Stimulated activated CD4-positive, alpha-beta T cell treated with anti-CD3 and anti-CD28 coated beads, Interleukin-4, amount 100 ng/mL, for 48 hours (primary cell): ENCODE measurements around the gene ATP8A1.
"Not testable (repeated sequence)": the region's sequence is repeated elsewhere in the genome, so short reads cannot be mapped to it uniquely, and the experiment has no call there.

Experiments used
- DNase-seq, 2 donors: peaks; one replicate each; pipeline ENCODE4 v3.0.0-alpha.2; 2020; ENCODE audit warnings: low read depth in 2 of 2

ATP8A1 gene

GRCh38 chr4:42470023-42470422 is 186.9 kb downstream of the ATP8A1 start:
- DNase-seq = no peak

- DNase-seq = not testable (repeated sequence)
Measured at GRCh38 chr4:42467777-42468176, 189.1 kb downstream of the ATP8A1 start.

GRCh38 chr4:42466273-42466844 is 190.5 kb downstream of the ATP8A1 start:
- DNase-seq = no peak

- DNase-seq = no peak
Measured at GRCh38 chr4:42464550-42465094, 192.3 kb downstream of the ATP8A1 start.

- not testable (repeated sequence) for DNase-seq
Measured at GRCh38 chr4:42461216-42461615, 195.7 kb downstream of the ATP8A1 start.

GRCh38 chr4:42460043-42460442 is 196.9 kb downstream of the ATP8A1 start:
- no peak for DNase-seq

- DNase-seq = no peak
Measured at GRCh38 chr4:42458657-42459056, 198.2 kb downstream of the ATP8A1 start.

- DNase-seq = no peak
Measured at GRCh38 chr4:42454755-42455420, 202.0 kb downstream of the ATP8A1 start.

GRCh38 chr4:42453612-42454011 is 203.3 kb downstream of the ATP8A1 start:
- no peak for DNase-seq

GRCh38 chr4:42452823-42453222 is 204.1 kb downstream of the ATP8A1 start:
- no peak for DNase-seq

GRCh38 chr4:42446823-42447222 is 210.1 kb downstream of the ATP8A1 start:
- no peak for DNase-seq

GRCh38 chr4:42445038-42445437 is 211.9 kb downstream of the ATP8A1 start:
- no peak for DNase-seq

- no peak for DNase-seq
Measured at GRCh38 chr4:42442601-42443000, 214.3 kb downstream of the ATP8A1 start.

- no peak for DNase-seq
Measured at GRCh38 chr4:42440083-42440482, 216.8 kb downstream of the ATP8A1 start.

GRCh38 chr4:42436928-42437565 is 219.9 kb downstream of the ATP8A1 start:
- DNase-seq = no peak

GRCh38 chr4:42428036-42428435 is 228.9 kb downstream of the ATP8A1 start:
- DNase-seq = no peak

GRCh38 chr4:42425146-42426065 is 231.5 kb downstream of the ATP8A1 start:
- DNase-seq = no peak

- no peak for DNase-seq
Measured at GRCh38 chr4:42420140-42420539, 236.8 kb downstream of the ATP8A1 start.

- no peak for DNase-seq
Measured at GRCh38 chr4:42417550-42417949, 239.4 kb downstream of the ATP8A1 start.

- no peak for DNase-seq
Measured at GRCh38 chr4:42416017-42416416, 240.9 kb downstream of the ATP8A1 start.

- no peak for DNase-seq
Measured at GRCh38 chr4:42415281-42415680, 241.6 kb downstream of the ATP8A1 start.

GRCh38 chr4:42412251-42412650 is 244.7 kb downstream of the ATP8A1 start:
- DNase-seq = no peak
